HepG2 (cell line): ENCODE data around the gene NRG2. TPM values are rescaled to one million over a fixed set of nuclear protein-coding genes. Genes with fewer than 3 reads are reported as not detected.

ENCODE experiments used
- ATAC-seq: fragments of 200-7000 bp; cut with Tn5 transposase; 3 replicates; pipeline ENCODE4 v1.9.1; 2020; ENCODE audit warnings: mild to moderate bottlenecking, moderate library complexity
- BruUV-seq: library from RNA; stranded (reverse); fragments of 400-500 nt; replicated peaks from 2 replicates; lab custom pipeline; 2021; lab: Mats Ljungman, UMichigan
- CTCF ChIA-PET: fragments of 300-600 bp; formaldehyde crosslinking; extraction: SDS; loops from one replicate; lab custom pipeline; 2021; ENCODE audit warnings: low total read pairs, inconsistent platforms, low intra/inter-chr PET ratio; lab: Yijun Ruan, JAX
- POLR2A ChIA-PET: fragments of 350-600 bp; sonication (Branson Sonifier 250); formaldehyde crosslinking; loops from one replicate; lab custom pipeline; 2020; ENCODE audit warnings: antibody characterized with exemption, inconsistent platforms; lab: Yijun Ruan, JAX
- DNase-seq: peaks from one replicate; pipeline ENCODE4 v3.0.0-alpha.2; 2015; ENCODE audit warnings: low spot score
- FAIRE-seq: peaks from 3 replicates; lab custom pipeline; 2011; peaks lifted over from hg19 to GRCh38; lab: Jason Lieb, UNC
- H2AFZ ChIP-seq: one replicate; pipeline ENCODE4 v1.6.1; 2011; ENCODE audit warnings: low read length, inconsistent platforms
- H3K27ac ChIP-seq: fragments of 300-600 bp; 3 replicates; pipeline ENCODE4 v1.8.0; 2011; ENCODE audit warnings: mixed run types, mild to moderate bottlenecking, mixed read lengths, low read length, inconsistent platforms; ENCODE audit not compliant: insufficient read depth; ENCODE audit errors: extremely low read length
- H3K27me3 ChIP-seq, 2 experiments: fragments of 200-600 bp in 1 of 2; 2 replicates in 1 of 2; 3 replicates in 1 of 2; pipeline versions ENCODE4 v1.6.0 to v1.8.0; 2011; ENCODE audit warnings: low read length in 2 of 2, mild to moderate bottlenecking in 2 of 2, moderate library complexity in 2 of 2, inconsistent platforms in 1 of 2; ENCODE audit not compliant: insufficient read depth in 2 of 2, control insufficient read depth in 1 of 2
- H3K36me3 ChIP-seq, 2 experiments: fragments of 200-600 bp in 1 of 2; replicated peaks in 1 of 2; 2 replicates in 1 of 2; 3 replicates in 1 of 2; pipeline versions ENCODE4 v1.5.1 to v1.8.0; 2011; ENCODE audit warnings: low read length in 2 of 2, inconsistent platforms in 1 of 2; ENCODE audit not compliant: insufficient read depth in 2 of 2, control insufficient read depth in 1 of 2
- H3K4me1 ChIP-seq: 2 replicates; pipeline ENCODE4 v1.5.1; 2012; ENCODE audit warnings: low read length, inconsistent platforms; ENCODE audit not compliant: insufficient read depth
- H3K4me2 ChIP-seq: 2 replicates; pipeline ENCODE4 v1.6.0; 2011; ENCODE audit warnings: low read depth, low read length, inconsistent platforms
- H3K4me3 ChIP-seq, 3 experiments: fragments of 200-600 bp in 1 of 3; sonication (generic), shearing (Covaris generic) in 1 of 3; replicated peaks in 1 of 3; 2 replicates each; pipeline ENCODE4 v1.5.1; 2011 to 2016; ENCODE audit warnings: low read length in 3 of 3, inconsistent platforms in 2 of 3, low read depth in 2 of 3, mild to moderate bottlenecking in 2 of 3, control low read depth in 1 of 3, mixed read lengths in 1 of 3; ENCODE audit not compliant: insufficient read depth in 1 of 3
- H3K79me2 ChIP-seq: one replicate; pipeline ENCODE4 v1.6.1; 2011; ENCODE audit warnings: low read length, inconsistent platforms; ENCODE audit not compliant: insufficient read depth
- H3K9ac ChIP-seq: 2 replicates; pipeline ENCODE4 v1.6.0; 2011; ENCODE audit warnings: mild to moderate bottlenecking, low read depth, low read length, inconsistent platforms; ENCODE audit not compliant: insufficient read depth
- H3K9me3 ChIP-seq: 2 replicates; pipeline ENCODE4 v1.5.1; 2012; ENCODE audit warnings: mild to moderate bottlenecking, low read length
- H4K20me1 ChIP-seq: 2 replicates; pipeline ENCODE4 v1.6.0; 2011; ENCODE audit warnings: inconsistent platforms, mild to moderate bottlenecking, low read length, moderate library complexity; ENCODE audit not compliant: insufficient read depth
- GPBP1L1 ChIP-seq: sonication (generic); formaldehyde crosslinking; IDR thresholded peaks from 2 replicates; pipeline ENCODE4 v1.5.0; 2020; ENCODE audit warnings: mild to moderate bottlenecking, missing genetic modification reagents
- HHEX ChIP-seq: IDR thresholded peaks from 2 replicates; pipeline ENCODE4 v1.6.1; 2016; ENCODE audit warnings: control low read depth
- IRX3 ChIP-seq: sonication (generic); formaldehyde crosslinking; IDR thresholded peaks from 2 replicates; pipeline ENCODE4 v1.8.1; 2023; ENCODE audit warnings: mild to moderate bottlenecking, low read depth, missing genetic modification reagents, borderline replicate concordance
- MYC ChIP-seq: sonication (generic); formaldehyde crosslinking; IDR thresholded peaks from 2 replicates; pipeline ENCODE4 v1.9.0; 2021; ENCODE audit warnings: missing genetic modification reagents, borderline replicate concordance
- PAXIP1 ChIP-seq: sonication (generic); formaldehyde crosslinking; conservative IDR thresholded peaks from 2 replicates; pipeline ENCODE4 v1.4.0; 2020; ENCODE audit warnings: mild to moderate bottlenecking, missing genetic modification reagents, moderate library complexity
- PRDM15 ChIP-seq: sonication (generic); formaldehyde crosslinking; IDR thresholded peaks from 2 replicates; pipeline ENCODE4 v1.4.0; 2020; ENCODE audit warnings: missing genetic modification reagents
- ZBTB20 ChIP-seq: sonication (generic); formaldehyde crosslinking; IDR thresholded peaks from 2 replicates; pipeline ENCODE4 v1.8.1; 2023; ENCODE audit warnings: missing genetic modification reagents, low read depth, mild to moderate bottlenecking, borderline replicate concordance
- ZNF138 ChIP-seq: sonication (generic); formaldehyde crosslinking; IDR thresholded peaks from 2 replicates; pipeline ENCODE4 v1.5.0; 2020; ENCODE audit warnings: mild to moderate bottlenecking, low read depth, missing genetic modification reagents
- ZNF224 ChIP-seq: sonication (generic); formaldehyde crosslinking; IDR thresholded peaks from 2 replicates; pipeline ENCODE4 v1.5.0; 2020; ENCODE audit warnings: mild to moderate bottlenecking, missing genetic modification reagents
- ZNF275 ChIP-seq: sonication (generic); formaldehyde crosslinking; IDR thresholded peaks from 2 replicates; pipeline ENCODE4 v1.8.0; 2022; ENCODE audit warnings: missing genetic modification reagents, mild to moderate bottlenecking, inconsistent platforms, borderline replicate concordance
- ZNF549 ChIP-seq: sonication (generic); formaldehyde crosslinking; IDR thresholded peaks from 2 replicates; pipeline ENCODE4 v1.5.0; 2020; ENCODE audit warnings: missing genetic modification reagents
- ZNF558 ChIP-seq: sonication (generic); formaldehyde crosslinking; IDR thresholded peaks from 2 replicates; pipeline ENCODE4 v1.9.0; 2022; ENCODE audit warnings: mild to moderate bottlenecking, missing genetic modification reagents, borderline replicate concordance
- ZNF564 ChIP-seq: sonication (generic); formaldehyde crosslinking; IDR thresholded peaks from 2 replicates; pipeline ENCODE4 v1.8.1; 2023; ENCODE audit warnings: mild to moderate bottlenecking, missing genetic modification reagents
- ZNF777 ChIP-seq: sonication (generic); formaldehyde crosslinking; IDR thresholded peaks from 2 replicates; pipeline ENCODE4 v1.4.0; 2020; ENCODE audit warnings: missing genetic modification reagents
- WGBS: methylation state at CpG from one replicate; pipeline ENCODE4 v1.1.6; 2017; ENCODE audit warnings: low lambda C conversion rate; 5-methylcytosine and 5-hydroxymethylcytosine counted together
- in situ Hi-C: cut with HindIII; loops from 2 replicates; pipeline ENCODE4 v1.10.0; 2017; ENCODE audit warnings: low pct_unique_long_range_greater_than_20kb; ENCODE audit not compliant: extremely low pct_ligation_motif_present
- intact Hi-C: fragments of 100-400 bp; cut with micrococcal nuclease; formaldehyde crosslinking; loops from one replicate; pipeline ENCODE4 v1.10.0; 2022; ENCODE audit not compliant: unreplicated experiment
- polyA plus RNA-seq, 8 experiments: library from polyadenylated mRNA; depleted of rRNA in 3 of 8; stranded (reverse) in 7 of 8; unstranded in 1 of 8; fragments of >200 nt; fragmentation: Illumina TruSeq in 4 of 8; extraction: Trizol in 4 of 8; gene quantifications; 2 replicates each; pipeline versions ENCODE4 v1.2.1 to v1.2.3, GENCODE V29; 2011 to 2016; ENCODE audit warnings: low read depth in 4 of 8, missing spikeins in 1 of 8, mixed read lengths in 1 of 8; ENCODE audit not compliant: insufficient read depth in 1 of 8
- total RNA-seq, 5 experiments: library from RNA; depleted of rRNA; stranded (reverse); fragments of >200 nt; fragmentation: Illumina TruSeq; extraction: Trizol; gene quantifications; 2 replicates each; pipeline ENCODE4 v1.2.3, GENCODE V29; 2016; ENCODE audit warnings: low read depth in 1 of 5

NRG2 gene
- total and polyA plus RNA-seq, 2 of the 13 experiments (the other 11 are each of a cell fraction or from before 2014, with no cell fraction given): not detected

GRCh38 chr5:139885172-139885856 lies 157.8 kb downstream of the NRG2 start:
- DNase-seq (no peak), ATAC-seq (no peak), FAIRE-seq (no peak)
- no TSS peak for BruUV-seq
- H3K9me3 ChIP-seq: no peaks in the 10 kb centered on the region
- no peak overlapping the region for H3K9ac ChIP-seq
- H3K4me2 ChIP-seq: no peak overlapping the region
- H3K4me1 ChIP-seq: no peaks in the 10 kb centered on the region
- H3K4me3 ChIP-seq: no peak overlapping the region
- H4K20me1 ChIP-seq: no peaks in the 10 kb centered on the region
- 17% methylated on average over 15 of the region's 15 CpGs for WGBS
- no peaks in the 10 kb centered on the region for H3K36me3 ChIP-seq
- peaks cover 4 to 66% of the 10 kb centered on the region in 2 experiments; a peak in 4 of 5 replicates for H3K27me3 ChIP-seq
- no peak overlapping the region for H3K27ac ChIP-seq
- H2AFZ ChIP-seq: no peak overlapping the region
- POLR2A ChIA-PET: no interaction called here
- H3K79me2 ChIP-seq: no peaks in the 10 kb centered on the region
- intact Hi-C loops: no loop called here
- TF ChIP-seq ZNF564 (CRISPR knock-in tag) (no peak), PRDM15 (CRISPR knock-in tag) (no peak), MYC (no peak), ZNF558 (no peak), IRX3 (CRISPR knock-in tag) (no peak), ZBTB20 (CRISPR knock-in tag) (no peak), ZNF138 (no peak), ZNF275 (no peak), ZNF549 (CRISPR knock-in tag) (no peak), ZNF224 (CRISPR knock-in tag) (no peak), ZNF777 (CRISPR knock-in tag) (no peak), PAXIP1 (no peak), GPBP1L1 (no peak), HHEX (CRISPR knock-in tag) (no peak)
- in situ Hi-C loops: no loop called here
- CTCF ChIA-PET: no interaction called here
